ENCODE data around the gene ZSWIM6.

GRCh38 chr5:61416010-61416409 is 84.0 kb downstream of the ZSWIM6 start:
- TF ChIP-seq CTCF (IDR thresholded peaks at IDR 0.05): no peak
- no peak for TF ChIP-seq TCF7L2 (IDR thresholded peaks at IDR 0.05; ENCODE audit: low read depth, low read length)
- no peak for TF ChIP-seq REST (IDR thresholded peaks at IDR 0.05; ENCODE audit: insufficient read depth in 1 of 2, low read depth in 2 of 2, low read length in 1 of 2)
- TF ChIP-seq SIN3A (IDR thresholded peaks at IDR 0.05; ENCODE audit: borderline replicate concordance, insufficient read depth, low read depth, low read length): no peak
